ENCODE data around the gene TMEM130.

GRCh38 chr7:98862716-98863420 is 6.9 kb downstream of the TMEM130 start:
- TF ChIP-seq CTCF (conservative IDR thresholded peaks at IDR 0.05) (no peak), EZH2 (IDR thresholded peaks at IDR 0.05; ENCODE audit: low read depth) (no peak)
